OCI-LY7 (cell line): ENCODE results near the gene CPPED1. TPM values are rescaled to one million over a fixed set of nuclear protein-coding genes. Genes with fewer than 3 reads are reported as not detected.

Experiments used
- BruUV-seq: library from RNA; stranded (reverse); fragments of 400-500 nt; replicated peaks from 2 replicates; lab custom pipeline; 2021; lab: Mats Ljungman, UMichigan
- CTCF ChIA-PET: fragments of 300-600 bp; sonication (Branson Sonifier 250); formaldehyde crosslinking; loops from one replicate; lab custom pipeline; 2022; ENCODE audit warnings: antibody characterized with exemption; ENCODE audit not compliant: unreplicated experiment; lab: Charles Lee
- POLR2A ChIA-PET: fragments of 300-600 bp; sonication (Branson Sonifier 250); formaldehyde crosslinking; loops from one replicate; lab custom pipeline; 2022; ENCODE audit warnings: antibody characterized with exemption; lab: Charles Lee
- DNase-seq: peaks from one replicate; pipeline ENCODE4 v3.0.0-alpha.2; 2015; ENCODE audit warnings: low spot score
- H2AFZ ChIP-seq: fragments of 200-600 bp; sonication (generic), shearing (Covaris generic); 2 replicates; pipeline ENCODE4 v1.6.1; 2014; ENCODE audit warnings: mild to moderate bottlenecking, antibody characterized with exemption, low read length, moderate library complexity
- H3K27ac ChIP-seq: fragments of 200-600 bp; sonication (generic); 2 replicates; pipeline ENCODE4 v1.5.1; 2014; ENCODE audit warnings: mixed run types, low read depth, mild to moderate bottlenecking, moderate library complexity, low read length, inconsistent platforms; ENCODE audit not compliant: poor library complexity, severe bottlenecking
- H3K36me3 ChIP-seq: fragments of 200-600 bp; sonication (generic); 2 replicates; pipeline ENCODE4 v1.6.1; 2014; ENCODE audit warnings: mild to moderate bottlenecking, antibody characterized with exemption, low read length, moderate library complexity, mixed read lengths; ENCODE audit not compliant: insufficient read depth
- H3K4me1 ChIP-seq: fragments of 200-600 bp; sonication (generic); 2 replicates; pipeline ENCODE4 v1.5.1; 2014; ENCODE audit warnings: mild to moderate bottlenecking, low read length; ENCODE audit not compliant: insufficient read depth, poor library complexity, severe bottlenecking
- H3K4me2 ChIP-seq: fragments of 200-600 bp; sonication (generic); 2 replicates; pipeline ENCODE4 v1.6.1; 2014; ENCODE audit warnings: mild to moderate bottlenecking, low read length
- H3K4me3 ChIP-seq: fragments of 200-600 bp; sonication (generic); 2 replicates; pipeline ENCODE4 v1.5.1; 2014; ENCODE audit warnings: mild to moderate bottlenecking, low read depth, low read length; ENCODE audit not compliant: poor library complexity, severe bottlenecking
- H3K79me2 ChIP-seq: fragments of 200-600 bp; sonication (generic); 2 replicates; pipeline ENCODE4 v1.6.1; 2016; ENCODE audit warnings: low read depth, mild to moderate bottlenecking, low read length, moderate library complexity, mixed read lengths; ENCODE audit not compliant: insufficient read depth
- H3K9me2 ChIP-seq: fragments of 200-600 bp; sonication (generic); 2 replicates; pipeline ENCODE4 v1.6.1; 2016; ENCODE audit warnings: mild to moderate bottlenecking, low read length, mixed read lengths; ENCODE audit not compliant: insufficient read depth
- H3K9me3 ChIP-seq: fragments of 200-600 bp; sonication (generic); 2 replicates; pipeline ENCODE4 v1.6.1; 2014; ENCODE audit warnings: mild to moderate bottlenecking, mixed run types, low read length, mixed read lengths
- H4K20me1 ChIP-seq: fragments of 200-600 bp; sonication (generic); 2 replicates; pipeline ENCODE4 v1.6.1; 2014; ENCODE audit warnings: mild to moderate bottlenecking, antibody characterized with exemption, low read length, moderate library complexity, mixed read lengths; ENCODE audit not compliant: insufficient read depth
- CTCF ChIP-seq: fragments of 200-600 bp; sonication (generic); conservative IDR thresholded peaks from 2 replicates; pipeline ENCODE4 v1.5.1; 2014; ENCODE audit warnings: mild to moderate bottlenecking, antibody characterized with exemption, low read length, moderate library complexity, mixed read lengths
- EZH2phosphoT487 ChIP-seq: fragments of 200-600 bp; sonication (generic); IDR thresholded peaks from 2 replicates; pipeline ENCODE4 v1.6.1; 2018; ENCODE audit warnings: low read depth, borderline replicate concordance, mild to moderate bottlenecking, mixed run types, antibody characterized with exemption, low read length, moderate library complexity, mixed read lengths
- intact Hi-C: fragments of 100-400 bp; cut with micrococcal nuclease; formaldehyde crosslinking; loops from one replicate; pipeline ENCODE4 v1.10.0; 2022; ENCODE audit not compliant: unreplicated experiment
- total RNA-seq, 2 experiments: library from RNA; depleted of rRNA in 1 of 2; stranded (reverse); fragments of >200 nt in 1 of 2; shearing (Covaris generic) in 1 of 2; gene quantifications; 2 replicates each; pipeline ENCODE4 v1.2.3, GENCODE V29; 2014 to 2022

CPPED1 gene
- total RNA-seq, 2 experiments from 2014 or later, result 8.6 to 14.2 TPM

GRCh38 chr16:12753203-12754023 lies 50.3 kb downstream of the CPPED1 start:
- no peaks in the 10 kb centered on the region for H3K79me2 ChIP-seq
- H3K27ac ChIP-seq, result no peak overlapping the region
- DNase-seq, result no peak
- H3K4me3 ChIP-seq, result no peak overlapping the region
- no peaks in the 10 kb centered on the region for H3K9me2 ChIP-seq
- POLR2A ChIA-PET, result no interaction called here
- H3K4me1 ChIP-seq, result peaks cover 7% of the 10 kb centered on the region
- BruUV-seq, result no TSS peak
- intact Hi-C loops, result no loop called here
- no peaks in the 10 kb centered on the region for H4K20me1 ChIP-seq
- H2AFZ ChIP-seq, result no peak overlapping the region
- no peaks in the 10 kb centered on the region for H3K9me3 ChIP-seq
- H3K4me2 ChIP-seq, result no peak overlapping the region
- CTCF ChIA-PET, result no interaction called here
- H3K36me3 ChIP-seq, result no peaks in the 10 kb centered on the region
- no peak for TF ChIP-seq EZH2phosphoT487
- no peak for TF ChIP-seq CTCF

- no peak for TF ChIP-seq CTCF
- no peak for TF ChIP-seq EZH2phosphoT487
- ChIA-PET POLR2A (interaction anchor here (0.6 to 0.8 kb wide), 2 partner anchors 30 to 193 kb away, joined by 3 read pairs; no protein-coding TSS in a partner anchor), CTCF (no interaction called here)
- Histone ChIP-seq H3K4me3 (no peak overlapping the region), H3K36me3 (no peaks in the 10 kb centered on the region), H4K20me1 (no peaks in the 10 kb centered on the region), H3K79me2 (no peaks in the 10 kb centered on the region), H3K4me2 (no peak overlapping the region), H3K9me3 (no peaks in the 10 kb centered on the region), H2AFZ (no peak overlapping the region), H3K27ac (no peak overlapping the region), H3K4me1 (no peaks in the 10 kb centered on the region), H3K9me2 (no peaks in the 10 kb centered on the region)
- no peak for DNase-seq
- intact Hi-C loops, result no loop called here
- no TSS peak for BruUV-seq
These were observed 51.5 kb downstream of the CPPED1 start for GRCh38 chr16:12752159-12752558.

GRCh38 chr16:12750554-12750918 lies 53.2 kb downstream of the CPPED1 start:
- no peaks in the 10 kb centered on the region for H3K9me3 ChIP-seq
- H3K79me2 ChIP-seq, result no peaks in the 10 kb centered on the region
- no peak overlapping the region for H3K27ac ChIP-seq
- no peaks in the 10 kb centered on the region for H3K36me3 ChIP-seq
- BruUV-seq, result no TSS peak
- H4K20me1 ChIP-seq, result no peaks in the 10 kb centered on the region
- ChIA-PET POLR2A (no interaction called here), CTCF (no interaction called here)
- H3K4me3 ChIP-seq, result no peak overlapping the region
- intact Hi-C loops, result no loop called here
- TF ChIP-seq EZH2phosphoT487 (no peak), CTCF (no peak)
- no peaks in the 10 kb centered on the region for H3K9me2 ChIP-seq
- H2AFZ ChIP-seq, result no peak overlapping the region
- H3K4me1 ChIP-seq, result no peaks in the 10 kb centered on the region
- DNase-seq, result no peak
- no peak overlapping the region for H3K4me2 ChIP-seq
